Measurements from ENCODE around the gene COQ4. TPM values are rescaled to one million over a fixed set of nuclear protein-coding genes. Genes with fewer than 3 reads are reported as not detected.
A peak's percentile ranks its signal among the peaks of the same experiment; 100 is the strongest.
"Not testable (repeated sequence)": the region's sequence is repeated elsewhere in the genome, so short reads cannot be mapped to it uniquely, and the experiment has no call there.

COQ4 gene
- total RNA-seq, 4 donors from 2014 or later, result 55.5 to 89.2 (median 77.9) TPM

DNA sequence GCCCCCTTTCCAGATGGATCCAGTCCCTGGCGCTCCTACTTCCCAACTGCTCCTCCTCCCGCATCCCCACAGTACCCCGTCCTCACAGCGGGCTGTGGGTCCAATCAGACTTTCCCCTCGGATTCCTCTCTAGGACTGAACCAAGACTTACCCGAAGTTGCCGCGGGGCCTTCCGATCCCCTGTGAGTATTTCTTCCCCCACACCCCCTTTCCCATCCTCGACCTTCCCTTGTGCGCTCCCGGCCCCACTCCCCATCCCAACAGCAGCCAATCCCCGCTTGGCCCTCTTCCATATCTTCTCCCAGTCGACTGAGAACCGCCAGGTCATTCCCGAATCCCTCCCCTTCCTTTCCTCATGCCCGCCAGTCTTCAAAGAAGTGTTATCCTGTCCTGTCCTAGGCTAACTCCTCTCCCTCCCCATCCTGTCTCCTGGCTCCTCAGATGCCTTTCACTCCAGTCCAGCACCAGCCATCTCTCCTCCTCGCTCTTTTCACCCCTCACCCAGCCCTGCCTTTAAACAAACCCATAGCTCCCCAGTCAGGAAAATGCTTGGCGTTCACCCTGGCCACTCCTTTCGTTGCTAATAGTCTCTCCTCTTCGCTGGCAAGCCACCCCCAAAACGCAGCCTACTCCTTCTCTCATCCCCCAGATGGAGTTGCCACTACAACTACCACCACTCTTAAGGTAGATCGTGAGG is 45.9 kb upstream of the COQ4 start:
- H3K27me3 ChIP-seq, result no peaks in the 10 kb centered on the region
- no peak for DNase-seq
- no peaks in the 10 kb centered on the region for H3K9me3 ChIP-seq
- H3K36me3 ChIP-seq, result peaks cover 0 to 30% (median 10%) of the 10 kb centered on the region in 3 donors
- TF ChIP-seq, protein P1, sequence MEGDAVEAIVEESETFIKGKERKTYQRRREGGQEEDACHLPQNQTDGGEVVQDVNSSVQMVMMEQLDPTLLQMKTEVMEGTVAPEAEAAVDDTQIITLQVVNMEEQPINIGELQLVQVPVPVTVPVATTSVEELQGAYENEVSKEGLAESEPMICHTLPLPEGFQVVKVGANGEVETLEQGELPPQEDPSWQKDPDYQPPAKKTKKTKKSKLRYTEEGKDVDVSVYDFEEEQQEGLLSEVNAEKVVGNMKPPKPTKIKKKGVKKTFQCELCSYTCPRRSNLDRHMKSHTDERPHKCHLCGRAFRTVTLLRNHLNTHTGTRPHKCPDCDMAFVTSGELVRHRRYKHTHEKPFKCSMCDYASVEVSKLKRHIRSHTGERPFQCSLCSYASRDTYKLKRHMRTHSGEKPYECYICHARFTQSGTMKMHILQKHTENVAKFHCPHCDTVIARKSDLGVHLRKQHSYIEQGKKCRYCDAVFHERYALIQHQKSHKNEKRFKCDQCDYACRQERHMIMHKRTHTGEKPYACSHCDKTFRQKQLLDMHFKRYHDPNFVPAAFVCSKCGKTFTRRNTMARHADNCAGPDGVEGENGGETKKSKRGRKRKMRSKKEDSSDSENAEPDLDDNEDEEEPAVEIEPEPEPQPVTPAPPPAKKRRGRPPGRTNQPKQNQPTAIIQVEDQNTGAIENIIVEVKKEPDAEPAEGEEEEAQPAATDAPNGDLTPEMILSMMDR (IDR thresholded peaks at IDR 0.05), result no peak
- no peak for TF ChIP-seq POLR2A (IDR thresholded peaks at IDR 0.05)
- peak overlapping the region; percentile 88 to 100 (median 96) for H3K27ac ChIP-seq
- H3K4me1 ChIP-seq, result peaks cover 15 to 51% (median 24%) of the 10 kb centered on the region in 3 donors
- intact Hi-C loops (cut with DNase I), result no loop called here
- H3K4me3 ChIP-seq, result peak overlapping the region; percentile 96 to 99 (median 98)
- 4 to 5% methylated on average over 22 to 23 of the region's 23 CpGs for WGBS, 2 donors

DNA sequence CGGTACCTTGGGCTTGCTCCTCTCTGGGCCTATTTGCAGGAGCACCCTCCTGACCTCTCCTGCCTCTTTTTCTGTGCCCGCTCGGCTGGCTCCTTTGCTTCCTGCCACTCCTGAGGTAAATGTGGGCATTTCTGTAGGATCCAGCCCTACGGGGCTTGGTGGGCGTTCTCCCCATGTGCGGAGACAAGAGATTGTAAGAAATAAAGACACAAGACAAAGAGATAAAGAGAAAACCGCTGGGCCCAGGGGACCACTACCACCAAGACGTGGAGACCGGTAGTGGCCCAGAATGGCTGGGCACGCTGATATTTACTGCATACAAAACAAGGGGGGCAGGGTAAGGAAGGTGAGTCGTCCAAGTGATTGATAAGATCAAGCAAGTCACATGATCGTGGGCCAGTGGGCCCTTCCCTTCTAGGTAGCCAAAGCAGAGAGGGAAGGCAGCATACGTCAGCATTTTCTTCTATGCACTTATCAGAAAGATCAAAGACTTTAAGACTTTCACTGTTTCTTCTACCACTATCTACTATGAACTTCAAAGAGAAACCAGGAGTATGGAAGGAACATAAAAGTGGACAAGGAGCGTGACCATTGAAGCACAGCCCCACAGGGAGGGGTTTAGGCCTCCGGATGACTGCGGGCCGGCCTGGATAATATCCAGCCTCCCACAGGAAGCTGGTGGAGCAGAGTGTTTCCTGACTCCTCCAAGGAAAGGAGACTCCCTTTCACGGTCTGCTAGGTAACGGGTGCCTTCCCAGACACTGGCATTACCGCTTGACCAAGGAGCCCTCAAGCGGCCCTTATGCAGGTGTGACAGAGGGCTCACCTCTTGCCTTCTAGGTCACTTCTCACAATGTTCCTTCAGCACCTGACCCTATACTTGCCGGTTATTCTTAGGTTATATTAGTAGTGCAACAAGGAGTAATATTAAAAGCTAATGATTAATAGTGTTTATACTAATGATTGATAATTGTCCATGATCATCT is 43.3 kb upstream of the COQ4 start:
- peaks cover 11 to 25% (median 17%) of the 10 kb centered on the region in 3 donors for H3K4me1 ChIP-seq
- H3K27ac ChIP-seq, result peak overlapping the region in 1 of 4 donors; percentile 39
- DNase-seq; intact Hi-C loops (cut with DNase I); H3K36me3 ChIP-seq; H3K4me3 ChIP-seq; H3K27me3 ChIP-seq; H3K9me3 ChIP-seq: not testable (repeated sequence)
- 68 to 79% methylated on average over 18 of the region's 22 CpGs for WGBS, 2 donors

DNA sequence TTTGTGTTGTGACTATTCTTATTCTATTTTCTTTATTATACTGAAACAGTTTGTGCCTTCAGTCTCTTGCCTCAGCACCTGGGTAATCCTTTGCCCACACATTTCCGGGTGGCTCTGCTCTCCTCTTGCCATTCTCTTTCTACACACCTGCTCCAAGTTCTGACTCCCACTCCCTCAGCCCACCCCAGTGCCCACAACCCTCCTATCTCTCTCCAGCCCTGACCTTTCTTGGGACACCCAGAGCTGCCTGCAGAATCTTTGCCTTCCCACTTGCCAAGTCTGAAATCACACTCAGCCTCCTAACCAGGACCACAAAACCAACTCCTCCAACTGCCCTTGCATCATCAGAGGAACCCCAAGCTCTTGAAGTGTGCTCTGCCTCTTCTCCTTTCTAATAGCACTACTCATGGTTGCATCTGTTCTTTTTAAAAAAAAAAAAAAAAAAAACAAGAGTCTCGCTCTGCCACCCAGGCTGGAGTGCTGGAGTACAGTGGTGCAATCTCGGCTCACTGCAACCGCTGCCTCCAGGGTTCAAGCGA is 42.5 kb upstream of the COQ4 start:
- Histone ChIP-seq H3K27ac (no peak overlapping the region), H3K4me3 (no peak overlapping the region), H3K27me3 (no peaks in the 10 kb centered on the region), H3K9me3 (no peaks in the 10 kb centered on the region), H3K36me3 (peaks cover 0 to 13% (median 0%) of the 10 kb centered on the region in 3 donors), H3K4me1 (peaks cover 8 to 17% (median 11%) of the 10 kb centered on the region in 3 donors)
- no peak for TF ChIP-seq POLR2A (IDR thresholded peaks at IDR 0.05)
- TF ChIP-seq, protein P1 (IDR thresholded peaks at IDR 0.05), result no peak
- 82 to 89% methylated on average over 3 to 5 of the region's 5 CpGs for WGBS, 2 donors
- intact Hi-C loops (cut with DNase I), result no loop called here
- no peak for DNase-seq

DNA sequence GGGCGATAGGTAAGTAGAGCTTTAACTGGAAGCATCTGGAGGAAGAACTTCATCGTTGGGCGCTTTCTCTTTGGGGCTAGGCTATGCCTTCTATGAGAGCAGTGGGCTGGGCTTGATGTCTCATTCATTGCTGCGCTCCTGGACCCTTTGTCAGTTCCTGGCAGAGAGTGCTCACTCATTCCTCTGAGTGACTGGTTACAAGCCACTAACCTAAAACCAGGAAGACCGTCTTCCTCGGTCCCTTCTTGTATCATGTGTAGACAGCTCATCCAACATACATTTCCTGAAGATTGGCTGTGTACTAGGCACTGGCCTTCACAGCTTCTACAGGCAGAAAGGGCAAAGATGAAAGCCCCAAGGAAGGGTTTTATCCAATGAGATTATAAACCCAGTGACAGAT is 40.1 kb upstream of the COQ4 start:
- intact Hi-C loops (cut with DNase I), result no loop called here
- Histone ChIP-seq H3K27me3 (no peaks in the 10 kb centered on the region), H3K27ac (no peak overlapping the region), H3K9me3 (no peaks in the 10 kb centered on the region), H3K36me3 (peaks cover 4 to 34% (median 5%) of the 10 kb centered on the region in 3 donors), H3K4me3 (no peak overlapping the region), H3K4me1 (peaks cover 0 to 3% (median under 1%) of the 10 kb centered on the region in 3 donors)
- TF ChIP-seq, protein P1 (IDR thresholded peaks at IDR 0.05), result no peak
- no peak for TF ChIP-seq POLR2A (IDR thresholded peaks at IDR 0.05)
- no peak for DNase-seq
- WGBS, 2 donors, result 88 to 93% methylated on average over 6 of the region's 6 CpGs

GRCh38 chr9:128285033-128285784 is 37.4 kb upstream of the COQ4 start:
- Histone ChIP-seq H3K4me1 (no peaks in the 10 kb centered on the region), H3K4me3 (no peak overlapping the region), H3K9me3 (no peaks in the 10 kb centered on the region), H3K27me3 (no peaks in the 10 kb centered on the region), H3K36me3 (peaks cover 4 to 48% (median 14%) of the 10 kb centered on the region in 3 donors), H3K27ac (no peak overlapping the region)
- TF ChIP-seq, protein P1 (IDR thresholded peaks at IDR 0.05), result no peak
- no peak for TF ChIP-seq POLR2A (IDR thresholded peaks at IDR 0.05)
- intact Hi-C loops (cut with DNase I), result no loop called here
- 92 to 94% methylated on average over 10 to 12 of the region's 12 CpGs for WGBS, 2 donors
- DNase-seq, result no peak

All from esophagus squamous epithelium (tissue), 5 donors.